Measurements from ENCODE around the gene GLRA2. TPM values are rescaled to one million over a fixed set of nuclear protein-coding genes. Genes with fewer than 3 reads are reported as not detected.
A peak's percentile ranks its signal among the peaks of the same experiment; 100 is the strongest.
"Not testable (repeated sequence)": the region's sequence is repeated elsewhere in the genome, so short reads cannot be mapped to it uniquely, and the experiment has no call there.

Gene GLRA2
- total and polyA plus RNA-seq, 8 donors: 0.05 TPM; not detected in 7

DNA sequence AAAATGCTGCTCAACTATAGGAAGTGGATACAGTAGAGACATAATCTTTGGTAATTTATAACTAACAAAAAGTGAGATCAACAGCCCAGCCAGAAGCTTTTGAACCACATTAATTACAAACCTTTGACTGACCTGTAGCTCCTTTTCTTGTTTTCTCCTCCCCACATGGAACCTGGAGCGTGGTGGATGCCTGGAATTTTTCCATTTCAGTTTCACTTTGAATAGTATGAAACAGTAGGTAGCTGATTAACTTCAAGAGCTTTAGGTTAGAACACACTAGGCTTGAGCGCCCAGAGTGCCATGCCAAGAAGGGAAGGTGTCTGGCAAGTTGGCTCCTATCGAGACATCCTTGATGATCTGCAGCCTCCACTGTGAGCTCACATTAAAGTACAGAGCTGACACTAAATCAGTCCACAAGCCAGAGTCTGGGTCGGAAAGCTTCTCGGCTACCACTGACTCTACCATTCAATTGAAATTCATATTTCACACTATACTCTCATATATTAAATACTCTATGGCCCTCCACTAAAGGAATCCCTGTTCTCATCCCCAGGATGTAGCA lies 143.4 kb downstream of the GLRA2 start:
- WGBS, 2 donors: 65 to 75% methylated on average over 5 of the region's 5 CpGs
- no peak for ATAC-seq
- Histone ChIP-seq H3K36me3 (no peaks in the 10 kb centered on the region), H3K27me3 (no peaks in the 10 kb centered on the region), H3K4me3 (no peak overlapping the region), H3K4me1 (no peaks in the 10 kb centered on the region), H3K9me3 (no peaks in the 10 kb centered on the region), H3K27ac (no peak overlapping the region)
- TF ChIP-seq, protein P1, sequence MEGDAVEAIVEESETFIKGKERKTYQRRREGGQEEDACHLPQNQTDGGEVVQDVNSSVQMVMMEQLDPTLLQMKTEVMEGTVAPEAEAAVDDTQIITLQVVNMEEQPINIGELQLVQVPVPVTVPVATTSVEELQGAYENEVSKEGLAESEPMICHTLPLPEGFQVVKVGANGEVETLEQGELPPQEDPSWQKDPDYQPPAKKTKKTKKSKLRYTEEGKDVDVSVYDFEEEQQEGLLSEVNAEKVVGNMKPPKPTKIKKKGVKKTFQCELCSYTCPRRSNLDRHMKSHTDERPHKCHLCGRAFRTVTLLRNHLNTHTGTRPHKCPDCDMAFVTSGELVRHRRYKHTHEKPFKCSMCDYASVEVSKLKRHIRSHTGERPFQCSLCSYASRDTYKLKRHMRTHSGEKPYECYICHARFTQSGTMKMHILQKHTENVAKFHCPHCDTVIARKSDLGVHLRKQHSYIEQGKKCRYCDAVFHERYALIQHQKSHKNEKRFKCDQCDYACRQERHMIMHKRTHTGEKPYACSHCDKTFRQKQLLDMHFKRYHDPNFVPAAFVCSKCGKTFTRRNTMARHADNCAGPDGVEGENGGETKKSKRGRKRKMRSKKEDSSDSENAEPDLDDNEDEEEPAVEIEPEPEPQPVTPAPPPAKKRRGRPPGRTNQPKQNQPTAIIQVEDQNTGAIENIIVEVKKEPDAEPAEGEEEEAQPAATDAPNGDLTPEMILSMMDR (IDR thresholded peaks at IDR 0.05): no peak
- no peak for FAIRE-seq
- no peak for DNase-seq
- intact Hi-C loops (cut with DNase I): no loop called here

DNA sequence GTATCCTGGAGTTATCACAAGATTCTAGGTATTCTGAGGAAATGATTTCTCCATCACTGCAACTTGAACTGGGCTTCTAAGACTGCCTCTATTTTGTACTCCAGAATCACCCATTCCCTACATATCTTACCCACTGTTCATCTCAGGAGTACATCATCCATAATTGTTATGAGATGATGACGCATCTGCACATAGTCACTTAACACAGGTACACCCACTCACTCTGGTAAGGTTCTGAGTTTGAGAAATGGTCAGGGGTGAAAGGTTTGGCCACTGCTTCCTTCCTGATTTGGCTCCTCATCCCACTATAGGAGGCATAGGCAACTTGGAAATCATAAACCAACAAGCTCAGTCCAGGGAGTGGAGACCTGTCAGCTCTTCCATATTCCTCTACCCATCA lies 143.9 kb downstream of the GLRA2 start:
- intact Hi-C loops (cut with DNase I): no loop called here
- no peak overlapping the region for H3K4me3 ChIP-seq
- DNase-seq: no peak
- no peak for ATAC-seq
- H3K27ac ChIP-seq: no peak overlapping the region
- 73 to 82% methylated on average over 1 of the region's 1 CpG for WGBS, 2 donors
- no peaks in the 10 kb centered on the region for H3K27me3 ChIP-seq
- H3K4me1 ChIP-seq: no peaks in the 10 kb centered on the region
- H3K9me3 ChIP-seq: no peaks in the 10 kb centered on the region
- no peak for FAIRE-seq
- H3K36me3 ChIP-seq: no peaks in the 10 kb centered on the region
- TF ChIP-seq, protein P1 (IDR thresholded peaks at IDR 0.05): no peak

DNA sequence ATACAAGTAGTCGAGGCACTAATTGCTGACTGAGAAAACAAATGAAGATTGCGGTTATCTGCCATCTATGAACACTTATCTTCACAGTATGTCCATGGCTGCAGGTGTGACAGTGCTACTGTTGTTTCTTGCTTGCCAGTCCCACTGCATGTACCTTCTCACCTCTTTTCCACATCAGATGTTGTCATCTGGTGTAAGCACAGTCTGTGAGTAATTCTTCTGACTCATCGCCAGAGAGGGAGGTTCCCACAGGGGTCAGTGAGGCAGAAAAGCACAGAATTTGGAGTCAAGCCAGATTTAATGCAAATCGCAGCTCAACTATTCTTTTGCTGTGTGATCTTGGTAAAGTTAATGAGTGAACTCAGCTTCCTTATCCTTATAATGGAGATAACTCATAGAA lies 144.4 kb downstream of the GLRA2 start:
- no peaks in the 10 kb centered on the region for H3K9me3 ChIP-seq
- FAIRE-seq: peak; percentile 34
- H3K4me3 ChIP-seq: no peak overlapping the region
- no peaks in the 10 kb centered on the region for H3K4me1 ChIP-seq
- peak in 1 of 6 donors; percentile 15 for DNase-seq
- no peaks in the 10 kb centered on the region for H3K36me3 ChIP-seq
- 49 to 59% methylated on average over 4 of the region's 4 CpGs for WGBS, 2 donors
- H3K27ac ChIP-seq: no peak overlapping the region
- TF ChIP-seq, protein P1 (IDR thresholded peaks at IDR 0.05): no peak
- ATAC-seq: peak in 3 of 4 donors; percentile 50 to 79 (median 56)
- H3K27me3 ChIP-seq: no peaks in the 10 kb centered on the region
- intact Hi-C loops (cut with DNase I): no loop called here

DNA sequence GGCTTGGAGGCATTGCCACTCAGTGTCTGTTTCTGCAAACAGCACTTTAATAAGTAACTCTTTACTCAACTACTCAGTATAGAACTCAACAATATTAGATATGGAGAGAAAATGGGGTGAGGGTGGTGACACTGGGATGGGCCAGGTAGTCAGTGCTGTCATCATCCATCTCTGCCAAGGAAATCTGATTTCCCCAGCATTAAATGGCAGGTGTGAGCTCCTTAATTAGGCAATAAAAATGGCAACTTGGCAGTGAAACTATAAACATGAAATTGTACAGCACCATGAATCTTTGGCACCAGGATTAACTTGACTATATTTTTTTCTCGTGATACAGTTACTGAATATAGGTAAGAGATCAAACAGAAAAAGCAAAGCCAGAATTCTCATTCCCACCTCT lies 146.2 kb downstream of the GLRA2 start:
- 82% methylated on average over 1 of the region's 1 CpG for WGBS, 2 donors
- FAIRE-seq: no peak
- intact Hi-C loops (cut with DNase I): no loop called here

DNA sequence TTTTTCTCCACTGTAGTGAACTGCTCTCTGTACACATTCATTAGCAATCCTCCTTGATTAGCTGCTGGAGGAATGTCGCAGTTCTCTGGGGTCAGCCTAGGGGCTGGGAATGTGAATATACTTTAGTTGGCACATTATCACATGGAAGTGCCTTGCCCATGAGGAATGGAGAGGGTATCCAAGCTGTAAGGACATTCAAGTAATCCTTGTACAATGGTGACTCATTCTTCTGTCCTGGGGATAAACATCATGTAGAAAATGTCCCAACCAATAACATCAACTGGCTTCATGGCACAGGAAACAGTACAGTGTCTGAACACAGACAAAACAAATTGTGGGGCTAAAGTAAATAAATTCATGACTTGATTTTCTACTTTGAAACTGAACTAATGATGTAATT lies 147.1 kb downstream of the GLRA2 start:
- ATAC-seq (no peak), DNase-seq (no peak), FAIRE-seq (no peak)
- TF ChIP-seq, protein P1 (IDR thresholded peaks at IDR 0.05): no peak
- 74 to 83% methylated on average over 1 of the region's 1 CpG for WGBS, 2 donors
- Histone ChIP-seq H3K9me3 (no peaks in the 10 kb centered on the region), H3K27me3 (no peaks in the 10 kb centered on the region), H3K4me3 (no peak overlapping the region), H3K27ac (no peak overlapping the region), H3K4me1 (no peaks in the 10 kb centered on the region), H3K36me3 (no peaks in the 10 kb centered on the region)
- intact Hi-C loops (cut with DNase I): no loop called here

More for the DNA sequence above, 146.2 kb downstream of the GLRA2 start:
- DNase-seq (no peak), ATAC-seq (no peak)
- Histone ChIP-seq H3K4me1 (no peaks in the 10 kb centered on the region), H3K27me3 (no peaks in the 10 kb centered on the region), H3K36me3 (no peaks in the 10 kb centered on the region), H3K27ac (no peak overlapping the region), H3K4me3 (no peak overlapping the region), H3K9me3 (no peaks in the 10 kb centered on the region)
- TF ChIP-seq, protein P1 (IDR thresholded peaks at IDR 0.05): no peak

DNA sequence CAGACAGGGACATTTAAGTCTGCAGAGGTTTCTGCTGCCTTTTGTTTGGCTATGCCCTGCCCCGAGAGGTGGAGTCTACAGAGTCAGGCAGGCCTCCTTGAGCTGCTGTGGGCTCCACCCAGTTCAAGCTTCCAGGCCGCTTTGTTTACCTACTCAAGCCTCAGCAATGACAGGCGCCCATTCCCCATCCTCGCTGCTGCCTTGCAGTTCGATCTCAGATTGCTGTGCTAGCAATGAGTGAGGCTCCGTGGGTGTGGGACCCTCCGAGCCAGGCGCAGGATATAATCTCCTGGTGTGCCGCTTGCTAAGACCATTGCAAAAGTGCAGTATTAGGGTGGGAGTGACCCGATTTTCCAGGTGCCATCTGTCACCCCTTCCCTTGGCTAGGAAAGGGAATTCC lies 159.0 kb downstream of the GLRA2 start:
- H3K27me3 ChIP-seq; ATAC-seq; H3K9me3 ChIP-seq; H3K4me3 ChIP-seq; intact Hi-C loops (cut with DNase I); H3K36me3 ChIP-seq; FAIRE-seq; DNase-seq; H3K27ac ChIP-seq; H3K4me1 ChIP-seq: not testable (repeated sequence)
- WGBS, 2 donors: 87 to 92% methylated on average over 10 of the region's 10 CpGs
